ELR (cell line): ENCODE data around the gene RBM19.
"Not testable (repeated sequence)": the region's sequence is repeated elsewhere in the genome, so short reads cannot be mapped to it uniquely, and the experiment has no call there.

Experiments used
- DNase-seq: peaks from one replicate; pipeline ENCODE4 v3.0.0-alpha.2; 2015; ENCODE audit warnings: low read depth

Gene RBM19, protein sequence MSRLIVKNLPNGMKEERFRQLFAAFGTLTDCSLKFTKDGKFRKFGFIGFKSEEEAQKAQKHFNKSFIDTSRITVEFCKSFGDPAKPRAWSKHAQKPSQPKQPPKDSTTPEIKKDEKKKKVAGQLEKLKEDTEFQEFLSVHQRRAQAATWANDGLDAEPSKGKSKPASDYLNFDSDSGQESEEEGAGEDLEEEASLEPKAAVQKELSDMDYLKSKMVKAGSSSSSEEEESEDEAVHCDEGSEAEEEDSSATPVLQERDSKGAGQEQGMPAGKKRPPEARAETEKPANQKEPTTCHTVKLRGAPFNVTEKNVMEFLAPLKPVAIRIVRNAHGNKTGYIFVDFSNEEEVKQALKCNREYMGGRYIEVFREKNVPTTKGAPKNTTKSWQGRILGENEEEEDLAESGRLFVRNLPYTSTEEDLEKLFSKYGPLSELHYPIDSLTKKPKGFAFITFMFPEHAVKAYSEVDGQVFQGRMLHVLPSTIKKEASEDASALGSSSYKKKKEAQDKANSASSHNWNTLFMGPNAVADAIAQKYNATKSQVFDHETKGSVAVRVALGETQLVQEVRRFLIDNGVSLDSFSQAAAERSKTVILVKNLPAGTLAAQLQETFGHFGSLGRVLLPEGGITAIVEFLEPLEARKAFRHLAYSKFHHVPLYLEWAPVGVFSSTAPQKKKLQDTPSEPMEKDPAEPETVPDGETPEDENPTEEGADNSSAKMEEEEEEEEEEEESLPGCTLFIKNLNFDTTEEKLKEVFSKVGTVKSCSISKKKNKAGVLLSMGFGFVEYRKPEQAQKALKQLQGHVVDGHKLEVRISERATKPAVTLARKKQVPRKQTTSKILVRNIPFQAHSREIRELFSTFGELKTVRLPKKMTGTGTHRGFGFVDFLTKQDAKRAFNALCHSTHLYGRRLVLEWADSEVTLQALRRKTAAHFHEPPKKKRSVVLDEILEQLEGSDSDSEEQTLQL

DNA sequence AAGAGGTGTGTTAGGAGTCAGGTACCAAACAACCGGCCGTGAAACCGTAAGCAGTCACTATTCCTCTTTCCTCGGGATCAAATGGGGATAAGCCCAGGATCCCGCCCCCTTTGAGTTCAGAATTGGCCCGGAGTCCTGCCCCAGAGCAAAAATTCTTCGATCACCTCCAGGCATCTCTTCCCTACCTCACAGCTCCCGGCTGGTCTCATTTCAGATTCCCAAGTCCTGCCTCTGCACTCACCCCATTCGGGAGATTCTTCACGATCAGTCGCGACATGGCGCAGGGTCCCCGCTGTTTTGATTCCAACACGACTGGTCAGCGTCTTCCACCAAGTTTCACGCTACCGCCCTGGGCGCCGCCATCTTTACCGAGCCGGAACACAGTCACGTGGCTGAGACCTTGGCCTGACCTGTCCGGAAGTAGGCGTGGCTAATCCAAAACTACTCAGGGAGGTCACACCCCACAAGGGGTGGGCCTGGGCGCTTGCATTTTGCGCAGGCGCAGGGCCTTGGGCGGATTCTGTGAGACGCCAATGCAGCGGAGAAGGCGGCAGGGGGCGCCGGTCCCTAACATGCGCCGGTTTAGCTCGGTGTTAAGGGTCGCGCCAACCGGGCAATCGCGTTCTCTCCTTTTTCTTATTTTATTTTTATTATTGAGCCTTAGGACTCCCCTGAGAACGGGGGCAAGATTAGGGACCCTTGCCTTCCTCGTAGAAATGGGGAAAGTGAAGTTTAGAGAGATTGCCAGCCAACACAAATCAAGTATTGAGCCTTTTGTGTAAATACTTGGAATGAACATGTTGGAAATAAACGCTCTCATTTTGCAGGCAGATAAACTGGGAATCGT lies at the start of gene RBM19:
RBM19 (minus strand) TSS at position 375 of the 847 bp plus-strand sequence; CDS start at position 277, 98 bp downstream.
- peak; percentile 98 for DNase-seq

GRCh38 chr12:114015851-114016250 lies 49.7 kb upstream of the RBM19 start:
- DNase-seq = no peak

DNA sequence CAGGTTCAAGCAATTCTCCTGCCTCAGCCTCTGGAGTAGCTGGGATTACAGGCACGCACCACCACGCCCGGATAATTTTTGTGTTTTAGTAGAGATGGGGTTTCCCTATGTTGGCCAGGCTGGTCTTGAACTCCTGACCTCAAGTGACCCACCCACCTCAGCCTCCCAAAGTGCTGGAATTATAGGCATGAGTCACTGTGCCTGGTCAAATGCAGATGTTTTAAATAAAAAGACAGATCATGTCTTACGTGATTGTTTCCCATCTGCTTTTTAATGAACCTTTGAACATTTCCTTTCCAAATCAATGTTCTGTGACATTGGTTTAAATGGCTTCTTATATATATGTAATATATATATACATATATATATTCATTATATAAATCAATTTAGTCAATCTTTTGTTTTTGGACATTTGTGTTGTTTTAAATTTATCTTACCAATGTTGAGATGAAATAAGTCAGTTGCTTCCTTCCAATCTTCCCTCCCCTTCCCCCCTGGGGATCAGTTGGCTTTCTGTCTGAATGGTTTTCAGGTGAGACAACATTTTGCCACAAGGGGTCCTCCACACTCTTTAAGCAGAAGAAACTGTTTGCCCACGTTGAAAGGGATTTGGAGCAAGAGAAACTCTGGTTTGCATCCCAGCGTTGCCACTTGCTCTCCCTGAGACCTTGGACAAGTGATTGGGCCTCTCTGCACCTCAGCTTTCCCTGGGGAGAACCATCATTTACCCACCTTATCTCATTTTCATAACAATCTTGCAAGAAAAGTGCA lies 47.6 kb upstream of the RBM19 start:
- peak; percentile 48 for DNase-seq

- no peak for DNase-seq
Observed at GRCh38 chr12:114012744-114013431, 46.8 kb upstream of the RBM19 start.

DNA sequence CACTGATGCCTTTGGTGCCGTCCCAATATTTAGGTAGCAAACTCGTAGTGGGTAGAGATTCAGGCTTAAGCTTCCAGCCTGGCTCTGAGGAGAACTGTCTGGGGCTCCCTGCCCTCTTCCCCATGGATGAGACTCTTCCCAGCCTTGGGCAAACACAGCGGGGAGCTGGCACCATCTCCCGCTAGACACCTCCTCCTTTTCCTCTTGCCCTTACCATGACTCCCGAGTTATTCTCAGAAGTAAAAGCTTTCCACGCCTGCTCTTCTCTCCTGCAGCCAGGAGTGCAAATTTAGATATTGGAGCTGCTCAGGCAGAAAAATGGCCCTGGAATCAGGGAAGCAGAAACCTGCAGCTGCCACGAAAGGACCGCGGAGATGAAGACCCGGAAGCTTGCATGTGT lies 45.6 kb upstream of the RBM19 start:
- DNase-seq = no peak

GRCh38 chr12:114006482-114007425 lies 40.6 kb upstream of the RBM19 start:
- DNase-seq = no peak

DNA sequence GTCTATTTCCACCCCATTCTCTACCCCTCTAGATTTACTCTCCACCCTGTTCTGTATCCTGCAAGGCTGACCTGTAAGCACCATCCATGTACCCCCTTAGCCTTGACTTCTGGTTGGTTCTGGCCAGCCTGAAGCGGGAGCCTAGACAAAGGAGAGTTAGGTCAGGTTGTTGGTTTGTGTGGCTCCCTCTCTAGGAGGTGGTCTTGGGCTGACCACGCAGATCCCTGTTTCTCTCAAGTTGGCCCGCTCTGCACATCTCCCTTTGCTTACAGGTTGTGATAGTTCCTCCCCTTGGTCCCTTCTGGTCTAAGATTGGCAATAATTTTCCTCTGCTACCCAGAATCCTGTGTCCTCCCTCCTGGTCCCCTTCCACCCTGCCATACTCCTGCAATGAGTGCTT lies 38.3 kb upstream of the RBM19 start:
- no peak for DNase-seq

DNA sequence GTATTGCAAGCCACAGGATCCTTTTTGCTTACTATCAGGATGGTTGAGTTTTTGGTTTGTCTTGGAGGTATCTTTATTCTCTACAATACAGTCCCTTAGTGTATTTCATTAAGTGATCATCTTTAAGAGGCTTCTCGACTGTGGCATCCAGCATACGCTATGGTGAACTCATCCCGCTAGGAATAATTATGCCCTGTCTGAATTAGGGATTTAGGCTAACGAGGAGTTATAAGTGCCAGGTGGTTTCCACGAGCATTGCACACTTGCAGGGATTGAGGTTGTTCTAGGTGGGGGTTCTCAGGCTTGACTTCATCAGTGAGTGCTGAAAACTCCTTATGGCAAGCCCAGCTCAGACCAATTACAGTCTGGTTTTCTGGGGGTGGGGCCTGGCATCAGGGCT lies 37.2 kb upstream of the RBM19 start:
- DNase-seq = no peak

- DNase-seq = no peak
Observed at GRCh38 chr12:114001511-114002340, 35.6 kb upstream of the RBM19 start.

- DNase-seq = no peak
Observed at GRCh38 chr12:114000861-114001260, 34.7 kb upstream of the RBM19 start.

DNA sequence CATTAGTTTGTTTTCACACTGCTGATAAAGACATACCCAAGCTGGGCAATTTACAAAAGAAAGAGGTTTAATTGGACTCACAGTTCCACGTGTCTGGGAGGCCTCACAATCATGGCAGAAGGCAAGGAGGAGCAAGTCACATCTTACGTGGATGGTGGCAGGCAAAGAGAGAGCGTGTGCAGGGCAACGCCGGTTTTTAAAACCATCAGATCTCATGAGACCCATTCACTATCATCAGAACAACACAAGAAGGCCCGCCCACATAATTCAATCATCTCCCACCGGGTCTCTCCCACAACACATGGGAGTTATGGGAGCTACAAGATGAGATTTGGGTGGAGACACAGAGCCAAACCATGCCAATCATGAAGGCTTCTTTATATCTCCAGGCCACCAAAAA lies 34.1 kb upstream of the RBM19 start:
- not testable (repeated sequence) for DNase-seq

DNA sequence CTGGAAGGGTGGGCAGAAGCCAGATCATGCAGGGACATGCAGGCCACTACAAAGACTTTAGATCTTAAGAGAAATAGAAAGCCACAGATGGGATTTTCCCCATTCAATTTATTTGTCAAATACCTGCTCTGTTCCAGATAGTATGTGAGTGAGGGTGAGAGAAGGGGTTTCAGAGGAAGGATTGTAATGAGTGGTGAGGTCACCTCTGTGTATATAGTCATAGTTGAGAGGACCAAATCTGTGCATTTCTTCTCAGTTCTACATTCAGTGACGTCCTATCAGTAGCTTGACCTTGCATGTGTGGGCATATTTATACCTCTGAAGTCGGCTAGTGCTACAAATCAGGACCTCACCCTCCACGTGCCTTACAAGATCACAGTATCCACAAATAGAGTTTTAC lies 31.2 kb upstream of the RBM19 start:
- no peak for DNase-seq

DNA sequence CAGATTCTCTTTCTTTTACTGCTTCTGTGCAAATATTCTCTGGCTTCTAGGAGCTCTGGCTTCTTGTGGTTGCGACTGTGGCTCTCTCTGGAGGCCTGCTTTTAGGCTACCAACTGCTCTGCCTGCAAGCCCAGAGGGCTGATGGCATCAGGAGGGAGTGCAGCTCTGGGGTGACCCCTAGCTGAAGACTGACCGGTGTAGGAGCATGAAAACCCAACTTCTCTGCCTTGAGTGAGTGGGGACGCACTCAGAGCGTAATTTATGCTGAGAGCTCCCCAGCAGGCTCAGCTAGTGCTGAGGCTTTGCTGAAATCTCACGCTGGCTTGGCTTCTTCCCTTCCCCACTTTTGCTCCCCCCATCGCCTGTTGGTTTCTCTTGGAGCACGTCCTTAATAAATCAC lies 29.9 kb upstream of the RBM19 start:
- no peak for DNase-seq

DNA sequence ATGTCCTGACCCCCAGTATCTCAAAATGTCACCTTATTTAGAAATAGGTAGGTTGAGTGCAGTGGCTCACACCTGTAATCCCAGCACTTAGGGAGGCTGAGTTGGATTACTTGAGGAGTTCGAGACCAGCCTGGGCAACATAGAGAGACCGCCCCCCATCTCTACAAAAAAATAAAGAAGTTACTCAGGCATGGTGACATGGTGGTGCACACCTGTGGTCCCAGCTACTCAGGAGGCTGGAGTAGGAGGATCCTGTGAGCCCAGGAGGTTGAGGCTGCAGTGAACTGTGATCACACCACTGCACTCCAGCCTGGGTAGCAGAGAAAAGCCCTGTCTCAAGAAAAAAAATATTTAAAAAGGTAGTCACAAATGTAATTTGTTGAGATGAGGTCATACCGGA lies 27.9 kb upstream of the RBM19 start:
- no peak for DNase-seq

- DNase-seq = not testable (repeated sequence)
Observed at GRCh38 chr12:113992751-113993150, 26.6 kb upstream of the RBM19 start.

DNA sequence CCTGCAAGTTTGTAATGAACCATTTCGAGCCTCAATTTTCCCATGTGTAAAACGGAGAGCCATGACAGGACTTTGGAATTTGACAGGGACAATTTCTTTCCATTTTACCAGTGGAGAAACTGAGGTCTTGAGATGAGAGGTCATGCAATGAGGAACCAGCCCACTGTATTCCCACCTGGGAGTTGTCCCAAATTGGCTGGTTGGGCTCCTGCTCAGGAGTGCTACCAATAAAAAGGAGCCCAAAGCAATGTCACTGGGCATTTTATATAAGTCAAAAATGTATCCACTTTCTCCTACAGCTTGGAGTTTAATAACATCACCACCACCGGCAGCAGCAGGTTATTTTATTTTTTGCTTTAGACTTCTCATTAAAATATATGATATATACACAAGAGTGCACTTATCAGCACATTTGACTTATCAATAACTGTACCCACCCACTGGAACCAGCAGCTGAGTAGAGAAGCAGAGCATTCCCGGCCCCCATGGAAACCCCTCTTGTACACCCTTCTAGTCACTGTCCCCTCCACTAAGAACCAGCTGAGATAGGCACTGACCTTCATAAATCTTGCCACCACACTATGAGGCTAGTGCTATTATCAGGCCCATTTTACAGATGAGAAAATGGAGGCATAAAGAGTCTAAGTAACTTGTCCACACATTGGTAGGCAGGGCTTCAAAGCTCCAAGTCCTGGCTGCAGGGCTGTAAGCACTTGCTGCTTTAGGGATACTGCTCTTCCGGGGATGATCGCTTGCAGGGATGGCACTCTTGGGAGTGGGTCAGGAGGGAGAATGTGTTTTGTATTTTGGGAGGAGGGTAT lies 25.3 kb upstream of the RBM19 start:
- no peak for DNase-seq
